ENCODE measurements around the gene RBM38. TPM values are rescaled to one million over a fixed set of nuclear protein-coding genes. Genes with fewer than 3 reads are reported as not detected.

The RBM38 gene
- total and polyA plus RNA-seq, 3 donors from 2014 or later: 69.6 to 114 (median 108) TPM

GRCh38 chr20:57457243-57458095 is 66.3 kb downstream of the RBM38 start:
- H3K4me1 ChIP-seq: peaks cover 4% of the 10 kb centered on the region
- 88 to 89% methylated on average over 21 of the region's 21 CpGs for WGBS, 2 donors
- no peaks in the 10 kb centered on the region for H3K9me3 ChIP-seq
- H3K27ac ChIP-seq: no peak overlapping the region
- no peaks in the 10 kb centered on the region for H3K36me3 ChIP-seq (ENCODE audit: low read depth, missing control alignments)
- TF ChIP-seq POLR2A (IDR thresholded peaks at IDR 0.05): no peak
- TF ChIP-seq CTCF (IDR thresholded peaks at IDR 0.05): no peak
- no peaks in the 10 kb centered on the region for H3K27me3 ChIP-seq
- no peak overlapping the region for H3K4me3 ChIP-seq
- DNase-seq: no peak
- intact Hi-C loops (cut with DNase I; ENCODE audit: low total_unique reads): no loop called here

GRCh38 chr20:57458400-57459160 is 67.4 kb downstream of the RBM38 start:
- Histone ChIP-seq H3K27ac (no peak overlapping the region), H3K4me1 (peaks cover 6% of the 10 kb centered on the region), H3K36me3 (ENCODE audit: low read depth, missing control alignments) (no peaks in the 10 kb centered on the region), H3K9me3 (no peaks in the 10 kb centered on the region), H3K27me3 (no peaks in the 10 kb centered on the region), H3K4me3 (no peak overlapping the region)
- intact Hi-C loops (cut with DNase I; ENCODE audit: low total_unique reads): no loop called here
- 66 to 81% methylated on average over 7 of the region's 7 CpGs for WGBS, 2 donors
- TF ChIP-seq POLR2A (IDR thresholded peaks at IDR 0.05) (no peak), CTCF (IDR thresholded peaks at IDR 0.05) (no peak)
- peak; percentile 31 for DNase-seq

Other genes starting within 250 kb of the RBM38 start
- 1 to 10 TPM; 2.4 to 3.3 TPM for gene BMP7, start 124.8 kb upstream of the RBM38 start, total RNA-seq
- 7.1 TPM for gene BMP7, start 124.8 kb upstream of the RBM38 start, polyA plus RNA-seq (ENCODE audit: insufficient read depth, low read depth, low replicate concordance)
- gene SPO11, start 61.6 kb upstream of the RBM38 start, total RNA-seq: 10 to 100 TPM in 1 of 2 donors, 1 to 10 TPM in 1; 5.9 to 12.3 TPM
- 13.8 TPM for gene SPO11, start 61.6 kb upstream of the RBM38 start, polyA plus RNA-seq (ENCODE audit: insufficient read depth, low read depth, low replicate concordance)
- 100 to 1,000 TPM; 111 to 157 TPM for gene RAE1, start 40.1 kb upstream of the RBM38 start, total RNA-seq
- 292 TPM for gene RAE1, start 40.1 kb upstream of the RBM38 start, polyA plus RNA-seq (ENCODE audit: insufficient read depth, low read depth, low replicate concordance)
- gene CTCFL, start 133.7 kb downstream of the RBM38 start, total RNA-seq: 10 to 100 TPM; 24.8 to 33.9 TPM
- gene CTCFL, start 133.7 kb downstream of the RBM38 start, polyA plus RNA-seq (ENCODE audit: insufficient read depth, low read depth, low replicate concordance): 19.8 TPM
- 1 to 10 TPM in 1 of 2 donors, under 1 TPM in 1; 0.19 to 3.1 TPM for gene PCK1, start 169.7 kb downstream of the RBM38 start, total RNA-seq
- 0.88 TPM for gene PCK1, start 169.7 kb downstream of the RBM38 start, polyA plus RNA-seq (ENCODE audit: insufficient read depth, low read depth, low replicate concordance)
- gene ZBP1, start 229.0 kb downstream of the RBM38 start, total RNA-seq: under 1 TPM in 1 of 2 donors, not detected in 1; 0.31 TPM
- gene ZBP1, start 229.0 kb downstream of the RBM38 start, polyA plus RNA-seq (ENCODE audit: insufficient read depth, low read depth, low replicate concordance): 0.66 TPM

Measured in testis (tissue), 3 donors.